Hepatocyte (in vitro differentiated cells): ENCODE data around the gene MRPL44.

Source experiments
- EZH2 ChIP-seq: fragments of 200-600 bp; sonication (generic); IDR thresholded peaks from 2 replicates; pipeline ENCODE4 v1.6.1; 2016; ENCODE audit warnings: antibody characterized with exemption, mild to moderate bottlenecking, borderline replicate concordance
- TF ChIP-seq, protein P1 (sequence below): fragments of 200-600 bp; sonication (generic); IDR thresholded peaks from 2 replicates; pipeline ENCODE4 v1.5.1; 2016; ENCODE audit warnings: antibody characterized with exemption, mild to moderate bottlenecking; ENCODE audit not compliant: poor library complexity

- no peak for TF ChIP-seq EZH2
- TF ChIP-seq, protein P1, sequence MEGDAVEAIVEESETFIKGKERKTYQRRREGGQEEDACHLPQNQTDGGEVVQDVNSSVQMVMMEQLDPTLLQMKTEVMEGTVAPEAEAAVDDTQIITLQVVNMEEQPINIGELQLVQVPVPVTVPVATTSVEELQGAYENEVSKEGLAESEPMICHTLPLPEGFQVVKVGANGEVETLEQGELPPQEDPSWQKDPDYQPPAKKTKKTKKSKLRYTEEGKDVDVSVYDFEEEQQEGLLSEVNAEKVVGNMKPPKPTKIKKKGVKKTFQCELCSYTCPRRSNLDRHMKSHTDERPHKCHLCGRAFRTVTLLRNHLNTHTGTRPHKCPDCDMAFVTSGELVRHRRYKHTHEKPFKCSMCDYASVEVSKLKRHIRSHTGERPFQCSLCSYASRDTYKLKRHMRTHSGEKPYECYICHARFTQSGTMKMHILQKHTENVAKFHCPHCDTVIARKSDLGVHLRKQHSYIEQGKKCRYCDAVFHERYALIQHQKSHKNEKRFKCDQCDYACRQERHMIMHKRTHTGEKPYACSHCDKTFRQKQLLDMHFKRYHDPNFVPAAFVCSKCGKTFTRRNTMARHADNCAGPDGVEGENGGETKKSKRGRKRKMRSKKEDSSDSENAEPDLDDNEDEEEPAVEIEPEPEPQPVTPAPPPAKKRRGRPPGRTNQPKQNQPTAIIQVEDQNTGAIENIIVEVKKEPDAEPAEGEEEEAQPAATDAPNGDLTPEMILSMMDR, result no peak
These were observed 54.6 kb downstream of the MRPL44 start for GRCh38 chr2:224011837-224012236.
